Measurements from ENCODE around the gene CABLES2.

DNA sequence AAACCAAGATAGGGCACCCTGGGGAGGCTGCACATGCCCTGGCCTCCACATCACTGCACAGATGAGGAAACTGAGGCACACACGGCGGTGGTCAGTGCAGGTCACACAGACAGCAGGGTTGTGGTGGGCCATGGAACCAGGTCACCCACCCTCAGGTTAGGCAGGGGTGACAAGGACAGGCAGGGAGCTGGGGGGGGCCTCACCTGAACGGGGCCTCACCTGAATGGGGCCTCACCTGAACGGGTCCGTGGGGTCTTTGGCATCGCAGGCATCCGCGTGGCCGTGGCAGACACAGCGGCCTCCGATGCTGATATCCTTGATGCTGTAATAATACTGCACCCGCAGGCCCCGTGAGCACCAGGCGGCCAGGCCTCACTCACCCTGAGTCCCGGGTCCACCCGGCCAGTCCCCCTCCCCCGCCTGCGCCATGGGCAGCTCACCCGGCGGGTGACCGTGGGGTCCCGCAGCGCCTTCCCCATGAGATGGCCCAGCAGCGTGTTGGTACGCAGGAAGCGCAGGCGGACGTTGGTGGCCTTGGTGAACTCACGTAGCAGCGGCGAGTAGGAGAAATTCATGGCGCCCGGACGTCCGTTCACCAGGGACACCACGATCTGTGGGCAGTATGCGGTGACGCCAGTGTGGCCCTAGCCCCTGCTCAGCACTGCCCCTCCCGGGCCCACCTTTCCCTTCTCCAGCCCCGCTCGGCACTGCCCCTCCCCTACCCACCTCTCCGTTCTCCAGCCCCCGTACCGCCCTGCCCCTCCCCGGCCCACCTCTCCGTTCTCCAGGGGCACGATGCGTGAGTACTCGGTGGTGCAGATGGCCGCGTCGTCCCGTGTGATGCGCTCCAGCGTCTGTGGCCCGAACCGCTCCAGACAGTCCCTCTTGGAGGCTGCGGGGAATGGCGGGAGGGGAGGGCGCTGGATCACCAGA, 55.4 kb downstream of the CABLES2 start:
- TF ChIP-seq, protein P1, sequence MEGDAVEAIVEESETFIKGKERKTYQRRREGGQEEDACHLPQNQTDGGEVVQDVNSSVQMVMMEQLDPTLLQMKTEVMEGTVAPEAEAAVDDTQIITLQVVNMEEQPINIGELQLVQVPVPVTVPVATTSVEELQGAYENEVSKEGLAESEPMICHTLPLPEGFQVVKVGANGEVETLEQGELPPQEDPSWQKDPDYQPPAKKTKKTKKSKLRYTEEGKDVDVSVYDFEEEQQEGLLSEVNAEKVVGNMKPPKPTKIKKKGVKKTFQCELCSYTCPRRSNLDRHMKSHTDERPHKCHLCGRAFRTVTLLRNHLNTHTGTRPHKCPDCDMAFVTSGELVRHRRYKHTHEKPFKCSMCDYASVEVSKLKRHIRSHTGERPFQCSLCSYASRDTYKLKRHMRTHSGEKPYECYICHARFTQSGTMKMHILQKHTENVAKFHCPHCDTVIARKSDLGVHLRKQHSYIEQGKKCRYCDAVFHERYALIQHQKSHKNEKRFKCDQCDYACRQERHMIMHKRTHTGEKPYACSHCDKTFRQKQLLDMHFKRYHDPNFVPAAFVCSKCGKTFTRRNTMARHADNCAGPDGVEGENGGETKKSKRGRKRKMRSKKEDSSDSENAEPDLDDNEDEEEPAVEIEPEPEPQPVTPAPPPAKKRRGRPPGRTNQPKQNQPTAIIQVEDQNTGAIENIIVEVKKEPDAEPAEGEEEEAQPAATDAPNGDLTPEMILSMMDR (conservative IDR thresholded peaks at IDR 0.05 in 1 of 2, IDR thresholded peaks at IDR 0.05 in 1 of 2; ENCODE audit: extremely low read depth in 1 of 2, insufficient read depth in 1 of 2, low read depth in 1 of 2, low read length in 2 of 2): no peak
- no peak for TF ChIP-seq EZH2 (IDR thresholded peaks at IDR 0.05; ENCODE audit: borderline replicate concordance, low read length)
